ENCODE data around the gene HOXD3. TPM values are rescaled to one million over a fixed set of nuclear protein-coding genes. Genes with fewer than 3 reads are reported as not detected.

Gene HOXD3
- total RNA-seq, 2 donors from 2014 or later, result 1.2 to 3.9 TPM

DNA sequence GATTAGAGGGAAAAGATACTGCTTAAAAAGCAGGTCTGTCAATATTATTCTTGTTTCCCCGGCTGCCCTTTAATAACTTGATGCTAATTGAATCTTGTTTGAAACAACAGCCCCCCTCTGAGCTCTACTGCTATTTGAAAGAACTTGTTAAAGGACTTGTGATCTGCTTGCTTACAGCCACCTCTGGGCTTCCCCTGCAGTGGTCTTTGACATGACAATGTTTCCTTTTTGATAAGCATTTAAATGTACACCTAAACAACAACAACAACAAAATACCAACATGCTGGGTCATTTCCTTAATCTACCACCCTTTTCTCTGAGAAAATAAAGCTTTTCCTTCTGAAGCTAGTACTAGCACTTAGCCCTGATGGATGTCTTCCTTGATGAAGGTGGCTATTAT, 35.2 kb downstream of the HOXD3 start:
- Histone ChIP-seq H3K4me3 (no peak overlapping the region), H3K27me3 (replicated peaks; ENCODE audit: insufficient read depth) (peaks cover 14% of the 10 kb centered on the region), H3K36me3 (no peaks in the 10 kb centered on the region), H3K27ac (no peak overlapping the region), H3K9me3 (no peaks in the 10 kb centered on the region), H3K4me1 (ENCODE audit: control insufficient read depth in 1 of 2, low read depth in 2 of 2) (peaks cover 14 to 28% of the 10 kb centered on the region in 2 donors)
- DNase-seq (ENCODE audit: low spot score) (no peak), ATAC-seq (ENCODE audit: insufficient number of reproducible peaks, low FRiP score, low read depth) (no peak)
- no peak for TF ChIP-seq CTCF (IDR thresholded peaks at IDR 0.05)

GRCh38 chr2:176193048-176193447, 35.9 kb downstream of the HOXD3 start:
- ATAC-seq (ENCODE audit: insufficient number of reproducible peaks, low FRiP score, low read depth), result no peak
- Histone ChIP-seq H3K27me3 (replicated peaks; ENCODE audit: insufficient read depth) (peaks cover 14% of the 10 kb centered on the region), H3K9me3 (no peaks in the 10 kb centered on the region), H3K27ac (no peak overlapping the region), H3K4me3 (no peak overlapping the region), H3K36me3 (no peaks in the 10 kb centered on the region), H3K4me1 (ENCODE audit: control insufficient read depth in 1 of 2, low read depth in 2 of 2) (peaks cover 14 to 23% of the 10 kb centered on the region in 2 donors)
- TF ChIP-seq CTCF (IDR thresholded peaks at IDR 0.05), result no peak
- no peak for DNase-seq (ENCODE audit: low spot score)

- H3K9me3 ChIP-seq, result no peaks in the 10 kb centered on the region
- no peak for TF ChIP-seq CTCF (IDR thresholded peaks at IDR 0.05)
- H3K4me3 ChIP-seq, result no peak overlapping the region
- no peaks in the 10 kb centered on the region for H3K27me3 ChIP-seq (replicated peaks; ENCODE audit: insufficient read depth)
- H3K36me3 ChIP-seq, result no peaks in the 10 kb centered on the region
- H3K27ac ChIP-seq, result no peak overlapping the region
- H3K4me1 ChIP-seq (ENCODE audit: control insufficient read depth in 1 of 2, low read depth in 2 of 2), result no peaks in the 10 kb centered on the region
- DNase-seq (ENCODE audit: low spot score) (no peak), ATAC-seq (ENCODE audit: insufficient number of reproducible peaks, low FRiP score, low read depth) (no peak)
These were observed 42.8 kb downstream of the HOXD3 start for GRCh38 chr2:176199902-176200301.

DNA sequence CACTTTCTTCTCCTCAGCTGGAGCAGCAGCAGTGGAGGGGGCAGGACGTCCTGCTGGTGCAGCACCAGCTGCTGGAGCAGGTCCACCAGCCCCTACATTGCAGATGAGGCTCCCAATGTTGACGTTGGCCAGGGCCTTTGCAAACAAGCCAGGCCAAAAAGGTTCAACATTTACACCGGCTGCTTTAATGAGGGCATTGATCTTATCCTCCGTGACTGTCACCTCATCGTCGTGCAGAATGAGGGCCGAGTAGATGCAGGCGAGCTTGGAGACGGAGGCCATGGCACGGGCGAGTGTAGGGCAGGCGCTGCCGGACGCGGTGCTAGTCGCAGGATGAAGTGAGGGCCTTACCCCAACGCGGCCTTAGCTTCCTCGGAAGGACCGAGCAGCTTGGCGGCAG, 43.9 kb downstream of the HOXD3 start:
- H3K27me3 ChIP-seq (replicated peaks; ENCODE audit: insufficient read depth), result no peaks in the 10 kb centered on the region
- no peak overlapping the region for H3K27ac ChIP-seq
- no peak for ATAC-seq (ENCODE audit: insufficient number of reproducible peaks, low FRiP score, low read depth)
- no peak overlapping the region for H3K4me3 ChIP-seq
- H3K4me1 ChIP-seq (ENCODE audit: control insufficient read depth in 1 of 2, low read depth in 2 of 2), result no peaks in the 10 kb centered on the region
- no peaks in the 10 kb centered on the region for H3K9me3 ChIP-seq
- TF ChIP-seq CTCF (IDR thresholded peaks at IDR 0.05), result no peak
- DNase-seq (ENCODE audit: low spot score), result no peak
- no peaks in the 10 kb centered on the region for H3K36me3 ChIP-seq

GRCh38 chr2:176202491-176202890, 45.4 kb downstream of the HOXD3 start:
- H3K27ac ChIP-seq, result no peak overlapping the region
- no peak for DNase-seq (ENCODE audit: low spot score)
- no peaks in the 10 kb centered on the region for H3K36me3 ChIP-seq
- H3K9me3 ChIP-seq, result no peaks in the 10 kb centered on the region
- no peak for ATAC-seq (ENCODE audit: insufficient number of reproducible peaks, low FRiP score, low read depth)
- TF ChIP-seq CTCF (IDR thresholded peaks at IDR 0.05), result no peak
- no peaks in the 10 kb centered on the region for H3K4me1 ChIP-seq (ENCODE audit: control insufficient read depth in 1 of 2, low read depth in 2 of 2)
- H3K27me3 ChIP-seq (replicated peaks; ENCODE audit: insufficient read depth), result no peaks in the 10 kb centered on the region
- H3K4me3 ChIP-seq, result no peak overlapping the region
